BE2C (cell line): Measurements from ENCODE around the gene TNP2. TPM values are rescaled to one million over a fixed set of nuclear protein-coding genes. Genes with fewer than 3 reads are reported as not detected.

Experiments used
- DNase-seq: peaks from one replicate; pipeline ENCODE4 v3.0.0-alpha.2; 2020
- H3K27me3 ChIP-seq: fragments of 250-450 bp; sonication (Bioruptor Pico); 2 replicates; pipeline ENCODE4 v1.5.1; 2020; ENCODE audit warnings: mild to moderate bottlenecking
- H3K36me3 ChIP-seq: fragments of 250-450 bp; sonication (Bioruptor Pico); 2 replicates; pipeline ENCODE4 v1.5.1; 2020; ENCODE audit warnings: mild to moderate bottlenecking
- H3K4me1 ChIP-seq: fragments of 250-450 bp; sonication (Bioruptor Pico); 2 replicates; pipeline ENCODE4 v1.5.1; 2020
- H3K4me3 ChIP-seq: 2 replicates; pipeline ENCODE4 v1.5.1; 2011; ENCODE audit warnings: low read depth, low read length
- H3K9me3 ChIP-seq: fragments of 250-450 bp; sonication (Bioruptor Pico); 2 replicates; pipeline ENCODE4 v1.5.1; 2020
- polyA plus RNA-seq: library from polyadenylated mRNA; unstranded; fragments of >200 nt; gene quantifications from one replicate; pipeline ENCODE4 v1.2.1, GENCODE V29; 2012; ENCODE audit warnings: low read depth, missing spikeins; ENCODE audit not compliant: insufficient read length, insufficient read depth
- TF ChIP-seq, protein P1 (sequence below): IDR thresholded peaks from 2 replicates; pipeline ENCODE4 v1.5.1; 2012; ENCODE audit warnings: mild to moderate bottlenecking, low read depth, low read length

The TNP2 gene
- not detected for polyA plus RNA-seq

DNA sequence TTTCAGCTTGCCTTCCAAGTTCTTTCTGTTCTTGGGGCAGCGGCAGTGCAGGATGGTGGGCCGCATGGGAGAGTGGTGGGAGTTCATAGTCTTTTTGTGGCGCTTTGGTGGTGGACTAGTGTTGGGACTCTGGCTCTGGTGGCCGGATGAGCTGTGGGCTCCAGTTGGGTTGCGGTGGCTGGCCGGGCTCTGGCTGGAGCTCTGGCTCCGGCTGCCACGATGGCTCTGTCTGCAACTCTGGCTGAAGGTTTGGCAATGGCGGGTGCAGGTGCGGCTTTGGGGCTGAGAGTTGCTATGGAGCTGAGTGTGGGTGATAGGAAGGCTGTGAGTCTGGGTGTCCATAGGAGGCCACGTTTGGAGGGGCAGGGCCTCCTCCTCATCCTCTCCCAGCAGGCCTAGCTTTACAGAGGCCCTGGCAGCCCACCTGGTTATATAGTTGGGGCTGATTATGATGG lies at the start of gene TNP2:
Gene TNP2, minus strand, starts transcription at position 405 of the 455 bp plus-strand sequence. Its CDS starts 63 bp downstream, at position 342.
- DNase-seq = no peak
- TF ChIP-seq, protein P1, sequence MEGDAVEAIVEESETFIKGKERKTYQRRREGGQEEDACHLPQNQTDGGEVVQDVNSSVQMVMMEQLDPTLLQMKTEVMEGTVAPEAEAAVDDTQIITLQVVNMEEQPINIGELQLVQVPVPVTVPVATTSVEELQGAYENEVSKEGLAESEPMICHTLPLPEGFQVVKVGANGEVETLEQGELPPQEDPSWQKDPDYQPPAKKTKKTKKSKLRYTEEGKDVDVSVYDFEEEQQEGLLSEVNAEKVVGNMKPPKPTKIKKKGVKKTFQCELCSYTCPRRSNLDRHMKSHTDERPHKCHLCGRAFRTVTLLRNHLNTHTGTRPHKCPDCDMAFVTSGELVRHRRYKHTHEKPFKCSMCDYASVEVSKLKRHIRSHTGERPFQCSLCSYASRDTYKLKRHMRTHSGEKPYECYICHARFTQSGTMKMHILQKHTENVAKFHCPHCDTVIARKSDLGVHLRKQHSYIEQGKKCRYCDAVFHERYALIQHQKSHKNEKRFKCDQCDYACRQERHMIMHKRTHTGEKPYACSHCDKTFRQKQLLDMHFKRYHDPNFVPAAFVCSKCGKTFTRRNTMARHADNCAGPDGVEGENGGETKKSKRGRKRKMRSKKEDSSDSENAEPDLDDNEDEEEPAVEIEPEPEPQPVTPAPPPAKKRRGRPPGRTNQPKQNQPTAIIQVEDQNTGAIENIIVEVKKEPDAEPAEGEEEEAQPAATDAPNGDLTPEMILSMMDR = no peak
- Histone ChIP-seq H3K4me3 (no peak within 1 kb of the TSS), H3K27me3 (no peaks in the 10 kb centered on the region), H3K9me3 (no peaks in the 10 kb centered on the region), H3K36me3 (no peaks in the 10 kb centered on the region), H3K4me1 (no peaks in the 10 kb centered on the region)

DNA sequence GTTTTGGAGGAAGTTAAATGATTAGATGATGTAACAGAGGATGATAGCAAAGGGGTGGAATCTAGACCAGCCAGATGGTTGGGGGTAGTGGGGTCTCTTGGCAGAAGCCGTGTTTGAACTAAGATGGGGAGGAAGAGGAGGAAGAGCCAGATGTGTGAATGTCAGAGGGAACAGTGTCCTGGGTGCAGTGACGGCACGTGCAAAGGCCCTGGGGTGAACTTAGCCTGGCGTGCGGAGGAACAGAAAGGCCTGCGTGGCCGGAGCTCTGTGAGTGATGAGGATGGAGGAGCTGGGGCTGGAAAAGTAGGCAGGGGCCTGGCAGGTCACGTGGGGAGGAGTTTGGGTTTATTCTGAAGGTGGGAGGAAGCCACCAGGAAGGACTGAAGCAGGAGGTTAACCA lies 49.7 kb upstream of the TNP2 start:
- TF ChIP-seq, protein P1 = no peak
- DNase-seq = no peak
- Histone ChIP-seq H3K9me3 (no peaks in the 10 kb centered on the region), H3K4me3 (no peak overlapping the region), H3K27me3 (no peaks in the 10 kb centered on the region), H3K4me1 (no peaks in the 10 kb centered on the region), H3K36me3 (no peaks in the 10 kb centered on the region)

DNA sequence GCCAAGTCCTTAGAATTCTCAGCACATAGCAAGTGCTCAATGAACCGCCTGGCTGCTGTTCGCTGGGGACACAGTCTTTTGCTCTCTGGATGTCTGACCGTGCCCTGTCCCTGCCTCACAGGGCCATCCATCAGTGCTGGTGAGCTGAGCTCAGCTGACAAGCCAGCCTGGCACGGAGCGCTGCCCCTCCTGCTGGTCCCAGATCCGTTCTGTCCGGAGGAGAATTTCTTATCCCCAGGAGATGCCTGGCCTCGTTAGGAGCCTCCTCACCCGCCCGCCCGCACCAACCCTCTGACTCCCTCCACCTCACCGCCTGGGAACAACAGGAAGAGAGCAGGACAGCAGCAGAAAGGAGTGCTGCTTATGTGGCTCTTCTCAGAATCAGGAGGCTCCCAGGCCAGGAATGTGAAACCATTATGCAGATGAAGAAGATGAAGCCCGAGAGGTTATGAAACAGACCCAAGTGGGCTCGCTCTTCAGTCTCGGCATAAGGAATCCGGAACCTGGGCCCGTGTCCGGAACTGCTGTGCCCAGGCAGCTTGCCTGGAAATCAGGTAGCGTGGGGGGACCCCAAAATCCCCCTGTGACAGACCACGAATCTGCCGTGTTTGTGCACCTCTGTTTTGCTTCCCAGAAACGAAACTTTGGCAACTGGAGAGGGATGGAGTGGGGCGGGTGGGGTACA lies 47.3 kb upstream of the TNP2 start:
- DNase-seq = no peak
- no peaks in the 10 kb centered on the region for H3K9me3 ChIP-seq
- no peaks in the 10 kb centered on the region for H3K36me3 ChIP-seq
- TF ChIP-seq, protein P1 = no peak
- no peaks in the 10 kb centered on the region for H3K27me3 ChIP-seq
- H3K4me3 ChIP-seq = no peak overlapping the region
- no peaks in the 10 kb centered on the region for H3K4me1 ChIP-seq

DNA sequence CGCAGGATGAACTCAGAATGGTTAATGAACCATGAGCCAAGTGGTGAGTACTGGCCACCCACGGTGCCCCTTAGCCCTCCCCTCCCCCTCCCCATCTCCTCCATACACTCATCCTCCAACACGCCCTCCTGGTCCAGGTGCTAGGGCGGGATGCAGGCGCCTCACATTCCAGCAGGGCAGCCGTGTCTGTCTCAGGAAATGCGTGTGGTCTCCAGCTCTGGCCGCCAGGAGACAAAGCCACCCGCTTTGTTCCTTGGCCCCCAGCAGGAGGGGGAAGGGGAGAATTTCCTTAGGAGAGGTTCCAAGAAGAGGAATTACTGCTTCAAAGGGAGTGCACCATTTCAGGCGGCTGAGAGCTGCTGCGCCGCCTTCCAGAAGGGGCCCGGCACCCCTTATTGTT lies 46.4 kb upstream of the TNP2 start:
- H3K4me3 ChIP-seq = no peak overlapping the region
- TF ChIP-seq, protein P1 = no peak
- DNase-seq = no peak

DNA sequence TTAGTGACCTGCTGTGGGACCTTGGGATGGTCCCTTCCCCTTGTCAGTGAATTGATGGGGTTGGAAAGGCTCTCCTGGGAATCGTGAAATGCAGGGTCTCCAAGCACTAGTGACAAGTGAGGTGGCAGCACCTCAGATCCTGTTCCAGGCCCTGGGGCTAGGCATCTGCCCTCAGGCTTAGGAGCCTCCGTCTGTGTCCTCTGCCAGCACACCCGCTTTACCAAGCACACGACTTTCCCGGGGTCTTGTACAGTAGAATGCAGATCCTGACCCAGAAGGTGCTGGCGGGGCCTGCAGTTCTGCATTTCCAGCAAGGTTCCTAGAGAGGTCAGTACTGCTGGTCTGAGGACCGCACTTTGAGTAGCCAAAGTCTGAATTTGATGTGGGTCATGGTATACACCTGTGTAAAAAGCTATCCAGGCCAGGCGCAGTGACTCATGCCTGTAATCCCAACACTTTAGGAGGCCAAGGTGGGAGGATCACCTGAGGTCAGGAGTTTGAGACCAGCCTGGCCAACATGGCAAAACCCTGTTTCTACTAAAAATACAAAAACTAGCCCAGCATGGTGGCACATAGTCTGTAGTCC lies 45.3 kb upstream of the TNP2 start:
- TF ChIP-seq, protein P1 = no peak
- no peaks in the 10 kb centered on the region for H3K4me1 ChIP-seq
- no peak overlapping the region for H3K4me3 ChIP-seq
- no peaks in the 10 kb centered on the region; the same call in 1 of the 2 replicates for H3K9me3 ChIP-seq
- DNase-seq = no peak
- no peaks in the 10 kb centered on the region for H3K27me3 ChIP-seq
- H3K36me3 ChIP-seq = no peaks in the 10 kb centered on the region

More for the DNA sequence above, 46.4 kb upstream of the TNP2 start:
- H3K36me3 ChIP-seq = no peaks in the 10 kb centered on the region
- no peaks in the 10 kb centered on the region; the same call in 1 of the 2 replicates for H3K9me3 ChIP-seq
- no peaks in the 10 kb centered on the region for H3K4me1 ChIP-seq
- no peaks in the 10 kb centered on the region for H3K27me3 ChIP-seq
